SK-N-MC (cell line): ENCODE measurements around the gene SLC25A28.

Source experiments
- FOXP2 ChIP-seq: optimal IDR thresholded peaks from 2 replicates; pipeline ENCODE3; 2011; ENCODE audit warnings: mild to moderate bottlenecking, moderate library complexity; ENCODE audit not compliant: insufficient read depth; ENCODE audit errors: extremely low read length, control extremely low read depth
- POLR2AphosphoS5 ChIP-seq: IDR thresholded peaks from 2 replicates; pipeline ENCODE4 v1.6.1; 2012; ENCODE audit warnings: mild to moderate bottlenecking, low read depth, low read length, borderline replicate concordance

GRCh38 chr10:99665304-99665703 is 45.1 kb upstream of the SLC25A28 start:
- no peak for TF ChIP-seq FOXP2
- TF ChIP-seq POLR2AphosphoS5: no peak
